Fibroblast of lung (primary cell): Measurements from ENCODE around the gene MEP1A.

ENCODE experiments used
- CTCF ChIP-seq, 2 donors: IDR thresholded peaks in 1 of 2; conservative IDR thresholded peaks in 1 of 2; 1 replicate in 1 of 2; 2 replicates in 1 of 2; pipeline ENCODE4 v1.5.1; 2011 to 2012; ENCODE audit warnings: low read length in 2 of 2, control low read depth in 1 of 2, inconsistent platforms in 1 of 2, low read depth in 1 of 2, mild to moderate bottlenecking in 1 of 2
- EZH2 ChIP-seq: IDR thresholded peaks from 2 replicates; pipeline ENCODE4 v1.5.1; 2012; ENCODE audit warnings: low read length, control low read depth, mild to moderate bottlenecking; ENCODE audit errors: missing control alignments

GRCh38 chr6:46863791-46864190, 70.6 kb downstream of the MEP1A start:
- TF ChIP-seq CTCF (conservative IDR thresholded peaks at IDR 0.05 in 1 of 2, IDR thresholded peaks at IDR 0.05 in 1 of 2; ENCODE audit: low read depth in 1 of 2, low read length in 2 of 2) (no peak), EZH2 (no peak)
